Type B pancreatic cell (in vitro differentiated cells): ENCODE results near the gene PRICKLE1. TPM values are rescaled to one million over a fixed set of nuclear protein-coding genes. Genes with fewer than 3 reads are reported as not detected.

Experiments
- DNase-seq: peaks from one replicate; pipeline ENCODE4 v3.0.0; 2021; ENCODE audit warnings: mixed read lengths; ENCODE audit not compliant: unreplicated experiment; ENCODE audit errors: extremely low spot score
- H3K27ac Mint-ChIP-seq: 2 replicates; pipeline ENCODE4 v1.8.0; 2021; ENCODE audit warnings: mild to moderate bottlenecking, mixed read lengths
- H3K27me3 Mint-ChIP-seq: 2 replicates; pipeline ENCODE4 v1.8.0; 2021; ENCODE audit warnings: mixed read lengths
- H3K36me3 Mint-ChIP-seq: 2 replicates; pipeline ENCODE4 v1.8.0; 2021; ENCODE audit warnings: mixed read lengths
- H3K4me1 Mint-ChIP-seq: one replicate; pipeline ENCODE4 v1.8.0; 2021; ENCODE audit warnings: mixed read lengths; ENCODE audit not compliant: unreplicated experiment
- H3K4me3 Mint-ChIP-seq: 2 replicates; pipeline ENCODE4 v1.8.0; 2021; ENCODE audit warnings: mild to moderate bottlenecking, mixed read lengths
- H3K9me3 Mint-ChIP-seq: 2 replicates; pipeline ENCODE4 v1.8.0; 2021; ENCODE audit warnings: mixed read lengths
- total RNA-seq: library from RNA; stranded (reverse); gene quantifications from 2 replicates; pipeline ENCODE4 v1.2.1, GENCODE V29; 2021; ENCODE audit warnings: low replicate concordance
- TF ChIP-seq, protein P1 (sequence below): fragments of 200-600 bp; sonication (generic); conservative IDR thresholded peaks from 2 replicates; pipeline ENCODE4 v1.5.0; 2021; ENCODE audit warnings: antibody characterized with exemption, mild to moderate bottlenecking

PRICKLE1 gene
- total RNA-seq, 1 donor from 2014 or later, result 28.7 TPM

DNA sequence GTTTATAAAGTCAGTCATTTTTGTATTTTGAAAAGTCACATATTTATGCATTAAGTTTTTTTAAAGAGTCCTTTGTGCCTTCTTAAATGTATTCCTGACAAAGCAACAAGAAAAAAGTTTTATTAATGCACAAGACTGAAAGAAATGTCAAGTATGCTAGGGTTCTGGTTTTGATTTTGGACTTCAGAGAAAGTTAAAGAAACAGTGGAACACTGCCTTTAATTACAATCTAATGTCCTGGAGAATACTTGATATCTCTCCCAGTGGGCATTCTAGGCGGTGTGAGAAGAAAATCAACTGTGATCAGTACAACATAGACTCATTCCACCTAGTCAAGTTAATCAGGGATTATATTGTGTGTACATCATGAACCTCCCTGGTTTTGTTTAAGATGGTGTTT, 49.9 kb downstream of the PRICKLE1 start:
- Mint-ChIP-seq H3K9me3 (no peaks in the 10 kb centered on the region), H3K36me3 (peaks cover 5% of the 10 kb centered on the region), H3K27me3 (no peaks in the 10 kb centered on the region), H3K27ac (no peak overlapping the region), H3K4me1 (peaks cover 4% of the 10 kb centered on the region), H3K4me3 (no peak overlapping the region)
- TF ChIP-seq, protein P1, sequence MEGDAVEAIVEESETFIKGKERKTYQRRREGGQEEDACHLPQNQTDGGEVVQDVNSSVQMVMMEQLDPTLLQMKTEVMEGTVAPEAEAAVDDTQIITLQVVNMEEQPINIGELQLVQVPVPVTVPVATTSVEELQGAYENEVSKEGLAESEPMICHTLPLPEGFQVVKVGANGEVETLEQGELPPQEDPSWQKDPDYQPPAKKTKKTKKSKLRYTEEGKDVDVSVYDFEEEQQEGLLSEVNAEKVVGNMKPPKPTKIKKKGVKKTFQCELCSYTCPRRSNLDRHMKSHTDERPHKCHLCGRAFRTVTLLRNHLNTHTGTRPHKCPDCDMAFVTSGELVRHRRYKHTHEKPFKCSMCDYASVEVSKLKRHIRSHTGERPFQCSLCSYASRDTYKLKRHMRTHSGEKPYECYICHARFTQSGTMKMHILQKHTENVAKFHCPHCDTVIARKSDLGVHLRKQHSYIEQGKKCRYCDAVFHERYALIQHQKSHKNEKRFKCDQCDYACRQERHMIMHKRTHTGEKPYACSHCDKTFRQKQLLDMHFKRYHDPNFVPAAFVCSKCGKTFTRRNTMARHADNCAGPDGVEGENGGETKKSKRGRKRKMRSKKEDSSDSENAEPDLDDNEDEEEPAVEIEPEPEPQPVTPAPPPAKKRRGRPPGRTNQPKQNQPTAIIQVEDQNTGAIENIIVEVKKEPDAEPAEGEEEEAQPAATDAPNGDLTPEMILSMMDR, result no peak
- no peak for DNase-seq

DNA sequence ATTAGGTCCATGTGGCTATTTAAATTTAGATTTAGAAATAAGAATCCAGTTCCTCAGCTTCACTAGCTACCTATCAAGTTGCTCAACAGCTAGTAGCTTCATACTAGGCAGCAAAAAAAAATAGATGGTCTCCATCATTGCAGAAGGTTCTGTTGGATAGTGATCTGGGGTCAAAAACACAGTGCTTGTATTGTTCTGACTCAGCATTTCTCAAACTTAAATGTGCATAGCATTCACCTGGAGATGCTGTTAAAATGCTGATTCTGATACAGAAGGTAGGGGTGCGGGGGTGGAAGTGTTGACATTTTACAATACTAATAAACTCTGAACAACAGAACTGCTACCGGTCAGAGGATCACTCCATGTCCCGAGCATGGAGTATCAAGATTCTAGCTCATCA, 51.3 kb downstream of the PRICKLE1 start:
- TF ChIP-seq, protein P1, result no peak
- H3K9me3 Mint-ChIP-seq, result no peaks in the 10 kb centered on the region

GRCh38 chr12:42534184-42534838, 55.2 kb downstream of the PRICKLE1 start:
- Mint-ChIP-seq H3K27ac (no peak overlapping the region), H3K4me1 (peaks cover 10% of the 10 kb centered on the region), H3K9me3 (no peaks in the 10 kb centered on the region), H3K27me3 (no peaks in the 10 kb centered on the region), H3K36me3 (peaks cover 12% of the 10 kb centered on the region), H3K4me3 (no peak overlapping the region)
- TF ChIP-seq, protein P1, result no peak
- no peak for DNase-seq

More for the DNA sequence above, 51.3 kb downstream of the PRICKLE1 start:
- no peak overlapping the region for H3K4me3 Mint-ChIP-seq
- no peak overlapping the region for H3K27ac Mint-ChIP-seq
- DNase-seq, result no peak
- H3K4me1 Mint-ChIP-seq, result peaks cover 13% of the 10 kb centered on the region
- peaks cover 11% of the 10 kb centered on the region for H3K36me3 Mint-ChIP-seq
- no peaks in the 10 kb centered on the region for H3K27me3 Mint-ChIP-seq

DNA sequence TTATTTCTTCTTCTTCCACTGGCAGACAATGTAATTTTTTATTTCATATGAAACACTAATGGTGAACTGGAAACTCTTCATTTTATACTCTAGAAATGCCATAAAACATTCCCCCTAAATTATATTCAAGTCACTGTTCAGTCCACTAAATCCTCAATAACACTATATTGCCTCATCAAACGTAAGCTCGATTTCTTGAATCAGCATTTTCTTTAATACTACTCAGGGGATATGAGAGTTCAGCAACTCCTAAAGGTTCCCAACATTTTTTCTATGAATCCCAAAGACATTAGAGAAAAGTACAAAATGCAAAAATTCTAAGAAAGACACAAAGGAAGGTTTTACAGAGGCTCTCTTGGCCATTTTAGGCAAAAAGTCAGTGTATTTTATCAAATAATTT, 59.3 kb downstream of the PRICKLE1 start:
- no peak for DNase-seq
- no peaks in the 10 kb centered on the region for H3K9me3 Mint-ChIP-seq
- peaks cover 11% of the 10 kb centered on the region for H3K36me3 Mint-ChIP-seq
- H3K27me3 Mint-ChIP-seq, result no peaks in the 10 kb centered on the region
- H3K4me3 Mint-ChIP-seq, result no peak overlapping the region
- H3K4me1 Mint-ChIP-seq, result peaks cover 13% of the 10 kb centered on the region
- TF ChIP-seq, protein P1, result no peak
- no peak overlapping the region for H3K27ac Mint-ChIP-seq

DNA sequence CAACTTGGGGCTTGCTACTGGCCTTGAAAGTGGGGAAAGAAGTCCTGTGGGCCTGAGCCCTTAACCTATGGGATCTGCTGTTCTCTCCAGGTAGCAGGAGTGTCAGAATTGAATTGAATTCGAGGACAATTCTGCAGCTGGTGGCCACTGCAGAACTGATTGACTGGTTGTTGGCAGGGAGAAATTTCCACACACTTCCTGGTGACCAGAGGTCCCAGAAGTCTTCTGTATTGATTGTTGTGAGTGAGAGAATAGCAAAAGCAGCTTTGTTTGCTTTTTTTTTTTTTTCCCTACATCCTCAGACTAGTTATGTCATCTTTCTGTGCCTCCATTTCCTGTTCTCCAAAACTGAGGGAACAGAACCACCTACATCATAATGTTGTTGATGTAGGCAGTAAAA, 64.1 kb downstream of the PRICKLE1 start:
- peaks cover 4% of the 10 kb centered on the region for H3K36me3 Mint-ChIP-seq
- TF ChIP-seq, protein P1, result no peak
- no peak for DNase-seq
- H3K27ac Mint-ChIP-seq, result peak overlapping the region; percentile 41
- peaks cover 3% of the 10 kb centered on the region for H3K4me1 Mint-ChIP-seq
- no peaks in the 10 kb centered on the region for H3K27me3 Mint-ChIP-seq
- no peaks in the 10 kb centered on the region for H3K9me3 Mint-ChIP-seq
- no peak overlapping the region for H3K4me3 Mint-ChIP-seq
